Psoas muscle (tissue), 8 donors: ENCODE measurements around the gene ANXA4. TPM values are rescaled to one million over a fixed set of nuclear protein-coding genes. Genes with fewer than 3 reads are reported as not detected.
A peak's percentile ranks its signal among the peaks of the same experiment; 100 is the strongest.
"Not testable (repeated sequence)": the region's sequence is repeated elsewhere in the genome, so short reads cannot be mapped to it uniquely, and the experiment has no call there.

ENCODE experiments used
- ATAC-seq, 4 donors: fragments of 200-7000 bp; cut with Tn5 transposase; one replicate each; pipeline ENCODE4 v1.9.1; 2020; ENCODE audit warnings: moderate library complexity in 3 of 4, mild to moderate bottlenecking in 2 of 4
- DNase-seq, 2 donors: peaks; one replicate each; pipeline ENCODE4 v3.0.0-alpha.2; 2020
- H3K27ac ChIP-seq: fragments of 200-600 bp; one replicate; pipeline ENCODE4 v1.8.0; 2022
- H3K27me3 ChIP-seq, 3 donors: fragments of 200-600 bp in 1 of 3; one replicate each; pipeline versions ENCODE4 v1.6.1 to v1.8.0; 2013 to 2022; ENCODE audit warnings: low read length in 2 of 3, mild to moderate bottlenecking in 2 of 3, moderate library complexity in 1 of 3; ENCODE audit not compliant: insufficient read depth in 3 of 3
- H3K36me3 ChIP-seq, 2 donors: fragments of 200-600 bp in 1 of 2; one replicate each; pipeline versions ENCODE4 v1.6.1 to v1.8.0; 2013 to 2022; ENCODE audit warnings: low read depth in 1 of 2, mild to moderate bottlenecking in 1 of 2, moderate library complexity in 1 of 2; ENCODE audit not compliant: insufficient read depth in 1 of 2
- H3K4me1 ChIP-seq: fragments of 200-600 bp; one replicate; pipeline ENCODE4 v1.8.0; 2022
- H3K4me3 ChIP-seq: fragments of 200-600 bp; one replicate; pipeline ENCODE4 v1.8.0; 2022; ENCODE audit warnings: mild to moderate bottlenecking
- H3K9me3 ChIP-seq: fragments of 200-600 bp; one replicate; pipeline ENCODE4 v1.8.0; 2022
- CTCF ChIP-seq: fragments of 200-600 bp; IDR thresholded peaks from one replicate; pipeline ENCODE4 v1.8.0; 2022; ENCODE audit warnings: antibody characterized with exemption
- WGBS, 3 donors: extraction: QIAGEN DNeasy Blood & Tissue Kit; methylation state at CpG; one replicate each; pipeline versions ENCODE4 v1.1.6 to v1.1.7; 2013; 5-methylcytosine and 5-hydroxymethylcytosine counted together
- intact Hi-C, 2 donors: fragments of 100-400 bp; cut with DNase I; formaldehyde crosslinking; loops; one replicate each; pipeline versions ENCODE4 v1.11.0 to v1.14.2; 2022
- polyA plus RNA-seq, 3 donors: library from polyadenylated mRNA; stranded (reverse); fragments of 200-250 nt; gene quantifications; one replicate each; pipeline ENCODE4 v1.2.3, GENCODE V29; 2013
- total RNA-seq, 4 donors: library from RNA; stranded (reverse); fragmentation: NEBNext Ultra II Directional in 2 of 4; extraction: Animal tissue kit (Norgen Biotek cat#: 25700) in 2 of 4; gene quantifications; one replicate each; pipeline versions ENCODE4 v1.2.1 to v1.2.4, GENCODE V29; 2021 to 2023
- donor health status: healthy with polysubstance abuse.
- donor health status: DM: no; HTN: no; CAD: no; lungs with moderate emphysema.
- donor health status: Bipolar disorder and iron deficiency.
- donor health status: healthy.
- donor health status: DM: yes; HTN: yes; CAD: no.
- donor health status: DM: no; HTN: no; CAD: no.
- donor health status: DM: no; HTN: no; CAD: no.
- donor health status: DM: yes; HTN: yes; CAD: no.

The ANXA4 gene
- total and polyA plus RNA-seq, 7 donors, result 13.2 to 29.0 (median 19.4) TPM

DNA sequence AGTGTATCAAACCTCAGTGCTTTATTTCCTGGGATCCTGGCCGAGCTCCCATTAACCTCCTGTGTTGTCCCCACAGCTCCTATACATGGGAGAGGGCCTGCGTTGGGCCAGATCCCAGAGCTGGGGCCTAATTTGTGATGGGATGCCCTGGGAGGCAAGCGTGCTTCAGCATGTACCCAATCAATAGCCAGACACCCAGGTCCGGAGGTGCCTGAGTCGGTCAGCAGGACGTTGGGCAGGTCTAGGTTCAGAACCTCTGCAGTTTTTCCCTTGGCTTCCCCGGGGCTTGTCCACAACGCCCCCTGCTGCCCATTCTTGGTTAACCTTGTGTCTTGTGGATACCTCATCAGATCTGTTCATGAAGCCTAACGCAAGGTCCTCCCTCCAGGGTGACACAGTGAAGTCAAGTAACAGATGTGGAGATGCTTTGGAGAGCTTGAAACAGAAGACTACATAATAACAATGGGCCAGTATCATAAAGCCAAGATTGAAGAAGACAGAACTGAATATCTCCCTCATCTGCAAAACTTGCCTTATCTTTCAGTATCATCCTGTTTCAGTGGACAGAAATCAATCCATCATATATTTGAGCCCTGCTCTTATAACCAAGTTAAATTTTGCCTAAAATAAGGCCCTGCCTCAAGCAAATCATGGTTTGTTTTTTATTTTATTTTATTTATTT lies 27.3 kb upstream of the ANXA4 start:
- intact Hi-C loops, result loop anchor here (5.0 to 10.0 kb wide), 3 partner anchors 72 to 340 kb away; partner anchors contain the start of gene AAK1 (in 1 of the 2)
- not testable (repeated sequence) for H3K9me3 ChIP-seq, H3K4me3 ChIP-seq, H3K27ac ChIP-seq, H3K36me3 ChIP-seq, H3K27me3 ChIP-seq, H3K4me1 ChIP-seq
- 29 to 36% (median 32%) methylated on average over 9 of the region's 9 CpGs for WGBS, 3 donors
- DNase-seq (peak; percentile 85 to 89), ATAC-seq (peak; percentile 93 to 98 (median 94))
- peak; percentile 78 for TF ChIP-seq CTCF

DNA sequence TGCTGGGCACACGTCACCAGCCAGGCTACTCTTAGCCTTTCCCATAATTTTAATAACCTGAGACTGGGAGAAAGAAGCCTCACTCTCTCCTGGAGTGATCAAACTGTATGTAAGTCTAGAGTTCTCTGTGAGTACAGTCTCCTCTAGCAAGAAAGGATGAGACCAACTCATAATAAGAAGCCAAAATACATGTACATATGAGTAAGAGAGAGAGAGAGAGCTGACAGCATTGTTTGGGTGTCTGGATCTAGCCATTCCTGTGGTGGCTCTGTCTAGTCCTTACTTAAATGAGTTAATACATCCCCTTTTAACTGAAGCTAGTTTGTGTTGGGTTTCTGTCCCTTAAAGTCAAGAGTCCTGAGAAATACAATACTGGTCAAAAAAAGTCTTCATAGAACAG lies 26.0 kb upstream of the ANXA4 start:
- intact Hi-C loops, result loop anchor here in 1 of 2 donors (10.0 kb wide), 1 partner anchor 341 kb away; no protein-coding TSS in a partner anchor
- ATAC-seq, result no peak

GRCh38 chr2:69716555-69717120 lies 25.3 kb upstream of the ANXA4 start:
- DNase-seq (no peak), ATAC-seq (no peak)
- 58 to 63% (median 60%) methylated on average over 13 of the region's 13 CpGs for WGBS, 3 donors
- intact Hi-C loops, result loop anchor here in 1 of 2 donors (10.0 kb wide), 1 partner anchor 342 kb away; no protein-coding TSS in a partner anchor
- Histone ChIP-seq H3K9me3 (no peaks in the 10 kb centered on the region), H3K27ac (no peak overlapping the region), H3K4me1 (peaks cover 3% of the 10 kb centered on the region), H3K36me3 (no peaks in the 10 kb centered on the region), H3K4me3 (no peak overlapping the region), H3K27me3 (no peaks in the 10 kb centered on the region)
- no peak for TF ChIP-seq CTCF

More for the DNA sequence above, 26.0 kb upstream of the ANXA4 start:
- no peaks in the 10 kb centered on the region for H3K36me3 ChIP-seq
- no peak for TF ChIP-seq CTCF
- WGBS, 3 donors, result 88 to 95% (median 90%) methylated on average over 1 of the region's 1 CpG
- no peak overlapping the region for H3K4me3 ChIP-seq
- H3K27ac ChIP-seq, result no peak overlapping the region
- H3K9me3 ChIP-seq, result no peaks in the 10 kb centered on the region
- peaks cover 3% of the 10 kb centered on the region for H3K4me1 ChIP-seq
- no peaks in the 10 kb centered on the region for H3K27me3 ChIP-seq
- no peak for DNase-seq

GRCh38 chr2:69717186-69717585 lies 24.7 kb upstream of the ANXA4 start:
- H3K4me3 ChIP-seq, result no peak overlapping the region
- TF ChIP-seq CTCF, result no peak
- no peak for DNase-seq
- H3K27me3 ChIP-seq, result no peaks in the 10 kb centered on the region
- H3K36me3 ChIP-seq, result no peaks in the 10 kb centered on the region
- no peaks in the 10 kb centered on the region for H3K9me3 ChIP-seq
- ATAC-seq, result no peak
- H3K27ac ChIP-seq, result no peak overlapping the region
- 70 to 83% (median 76%) methylated on average over 2 of the region's 2 CpGs for WGBS, 3 donors
- intact Hi-C loops, result loop anchor here in 1 of 2 donors (10.0 kb wide), 1 partner anchor 342 kb away; no protein-coding TSS in a partner anchor
- H3K4me1 ChIP-seq, result peaks cover 3% of the 10 kb centered on the region
